Esophagus muscularis mucosa (tissue), 4 donors: ENCODE data around the gene PGAM2. TPM values are rescaled to one million over a fixed set of nuclear protein-coding genes. Genes with fewer than 3 reads are reported as not detected.

Source experiments
- DNase-seq: peaks from one replicate; pipeline ENCODE4 v3.0.0-alpha.2; 2017; ENCODE audit errors: extremely low spot score
- H3K27ac ChIP-seq, 4 donors: fragments of 200-600 bp; sonication (generic); replicated peaks in 1 of 4; 1 replicate in 3 of 4; 2 replicates in 1 of 4; pipeline ENCODE4 v1.5.1; 2016 to 2019; ENCODE audit warnings: mild to moderate bottlenecking in 1 of 4
- H3K27me3 ChIP-seq, 4 donors: fragments of 200-600 bp; sonication (generic); one replicate each; pipeline versions ENCODE4 v1.5.1 to v1.6.0; 2016 to 2019
- H3K36me3 ChIP-seq, 4 donors: fragments of 200-600 bp; sonication (generic); one replicate each; pipeline ENCODE4 v1.5.1; 2016 to 2019
- H3K4me1 ChIP-seq, 4 donors: fragments of 200-600 bp; sonication (generic); one replicate each; pipeline ENCODE4 v1.5.1; 2016 to 2019
- H3K4me3 ChIP-seq, 4 donors: fragments of 200-600 bp; sonication (generic); 1 replicate in 2 of 4; 2 replicates in 2 of 4; pipeline ENCODE4 v1.5.1; 2016 to 2019; ENCODE audit warnings: mild to moderate bottlenecking in 4 of 4, moderate library complexity in 1 of 4
- H3K9me3 ChIP-seq, 4 donors: fragments of 200-600 bp; sonication (generic); 1 replicate in 3 of 4; 2 replicates in 1 of 4; pipeline ENCODE4 v1.5.1; 2016 to 2019
- CTCF ChIP-seq, 3 experiments: fragments of 200-600 bp in 2 of 3; fragments of 450-650 bp in 1 of 3; sonication (generic) in 2 of 3; IDR thresholded peaks; one replicate each; pipeline ENCODE4 v1.5.1; 2017 to 2019; ENCODE audit warnings: antibody characterized with exemption in 3 of 3, mild to moderate bottlenecking in 2 of 3, moderate library complexity in 1 of 3
- EP300 ChIP-seq: sonication (generic); formaldehyde crosslinking; IDR thresholded peaks from one replicate; pipeline ENCODE4 v1.6.1; 2017; ENCODE audit warnings: antibody characterized with exemption
- POLR2A ChIP-seq: fragments of 450-650 bp; IDR thresholded peaks from one replicate; pipeline ENCODE4 v1.6.1; 2017; ENCODE audit warnings: antibody characterized with exemption, moderate library complexity, mild to moderate bottlenecking, low read depth
- POLR2AphosphoS5 ChIP-seq, 2 donors: sonication (generic); formaldehyde crosslinking; IDR thresholded peaks; one replicate each; pipeline ENCODE4 v1.6.1; 2017; ENCODE audit warnings: antibody characterized with exemption in 2 of 2
- WGBS: methylation state at CpG from one replicate; pipeline ENCODE4 v1.1.5; 2018; 5-methylcytosine and 5-hydroxymethylcytosine counted together
- intact Hi-C: fragments of 100-400 bp; cut with DNase I; formaldehyde crosslinking; loops from one replicate; pipeline ENCODE4 v1.15.1; 2023
- total RNA-seq, 4 donors: library from RNA; depleted of rRNA; stranded (reverse); fragments of >200 nt; gene quantifications; one replicate each; pipeline versions ENCODE4 v1.1.0 to v1.2.1, GENCODE V29; 2016

Gene PGAM2
- total RNA-seq, 4 donors from 2014 or later: 0.52 to 1.8 (median 0.66) TPM; not detected in 1

GRCh38 chr7:44102846-44103565 is 37.6 kb upstream of the PGAM2 start:
- Histone ChIP-seq H3K9me3 (no peaks in the 10 kb centered on the region), H3K27me3 (no peaks in the 10 kb centered on the region), H3K4me1 (peaks cover 27 to 72% (median 66%) of the 10 kb centered on the region in 4 donors), H3K27ac (peak overlapping the region; percentile 78 to 94 (median 90)), H3K36me3 (peaks cover 0 to 17% (median 6%) of the 10 kb centered on the region in 4 donors), H3K4me3 (no peak overlapping the region)
- DNase-seq: no peak
- TF ChIP-seq POLR2A (no peak), POLR2AphosphoS5 (IDR thresholded peaks at IDR 0.05) (no peak), EP300 (no peak), CTCF (IDR thresholded peaks at IDR 0.05) (no peak)
- WGBS: 80% methylated on average over 6 of the region's 8 CpGs
- intact Hi-C loops: no loop called here

DNA sequence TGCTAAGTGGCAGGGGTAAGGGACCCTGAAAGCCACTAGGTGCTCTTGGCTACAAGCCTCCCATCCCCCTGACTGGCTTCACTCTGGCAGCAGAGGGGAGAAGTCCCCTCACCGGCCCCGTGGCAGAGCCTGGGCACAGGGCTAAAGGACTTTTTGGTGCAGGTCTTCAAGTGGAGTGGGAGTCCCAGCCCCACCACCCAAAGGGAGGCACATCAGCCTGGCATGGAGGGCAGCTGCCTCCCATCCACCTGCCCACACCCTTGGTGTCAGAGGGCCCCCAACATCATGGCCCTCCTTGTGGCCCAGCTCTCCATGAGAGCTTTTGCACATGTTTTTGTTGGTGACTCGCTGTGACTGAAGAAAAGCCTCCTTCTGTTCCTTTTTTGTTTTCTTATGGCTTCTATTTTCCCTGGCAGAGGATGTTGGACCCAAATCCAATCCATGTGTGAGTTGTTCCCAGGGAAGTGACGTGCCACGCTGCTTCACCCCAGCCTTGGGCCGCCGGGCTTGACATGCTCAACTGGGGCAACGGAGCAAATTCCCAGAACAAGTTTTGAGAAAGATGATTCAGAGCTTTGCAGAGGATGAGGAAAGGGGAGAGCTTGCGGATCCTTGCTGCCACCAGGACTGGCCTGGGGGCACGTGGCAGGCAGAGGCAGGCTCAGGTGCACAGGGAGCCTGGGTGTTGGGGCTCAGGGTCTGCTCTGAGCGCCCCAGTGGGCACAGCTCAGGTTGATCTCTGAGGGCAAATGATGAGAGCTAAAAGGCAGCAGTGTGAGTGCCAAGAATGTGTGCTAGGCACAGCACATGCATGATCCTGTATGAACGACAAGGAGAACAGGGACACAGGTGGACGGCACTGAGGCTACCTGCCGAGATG is 36.8 kb upstream of the PGAM2 start:
- peak; percentile 14 to 55 for TF ChIP-seq POLR2AphosphoS5 (IDR thresholded peaks at IDR 0.05)
- no peak for TF ChIP-seq EP300
- TF ChIP-seq CTCF (IDR thresholded peaks at IDR 0.05): no peak
- H3K27me3 ChIP-seq: no peaks in the 10 kb centered on the region
- H3K9me3 ChIP-seq: no peaks in the 10 kb centered on the region
- WGBS: 87% methylated on average over 12 of the region's 14 CpGs
- peak overlapping the region; percentile 78 to 94 (median 90) for H3K27ac ChIP-seq
- intact Hi-C loops: no loop called here
- no peak overlapping the region for H3K4me3 ChIP-seq
- DNase-seq: no peak
- peaks cover 27 to 64% (median 58%) of the 10 kb centered on the region in 4 donors for H3K4me1 ChIP-seq
- peaks cover 0 to 9% (median 2%) of the 10 kb centered on the region in 4 donors for H3K36me3 ChIP-seq

DNA sequence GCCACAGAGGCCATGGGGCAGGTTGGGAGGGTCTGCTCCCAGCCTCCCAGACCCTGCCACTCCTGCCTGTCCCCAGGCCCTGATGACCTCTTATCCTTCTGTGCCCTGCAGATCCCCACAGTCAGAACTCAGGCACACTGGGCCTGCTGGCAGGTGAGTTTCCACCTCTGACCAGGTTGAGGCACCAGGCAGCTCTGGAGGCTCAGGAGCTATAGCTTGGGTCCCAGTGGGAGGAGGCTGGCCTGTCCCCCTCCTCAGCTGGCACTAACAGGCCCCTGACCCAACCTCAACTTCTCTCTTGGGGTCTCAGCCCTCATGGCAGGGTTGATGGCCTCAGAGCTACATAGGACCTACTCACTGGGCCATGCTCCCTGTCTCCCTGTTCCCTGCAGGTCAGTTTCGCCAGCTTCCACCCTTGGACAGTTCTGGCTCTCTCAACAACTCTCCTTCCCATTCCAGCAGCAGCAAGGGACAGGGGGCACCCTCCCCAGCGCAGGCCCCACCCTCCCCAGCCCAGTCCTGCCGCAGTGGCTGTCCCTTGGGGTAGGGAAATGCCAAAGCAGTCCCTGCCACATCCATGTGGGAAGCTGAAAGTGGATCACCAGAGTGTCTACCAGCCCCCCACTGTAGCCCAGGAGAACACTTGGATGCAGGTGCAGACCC is 36.1 kb upstream of the PGAM2 start:
- H3K4me1 ChIP-seq: peaks cover 23 to 56% (median 51%) of the 10 kb centered on the region in 4 donors
- intact Hi-C loops: no loop called here
- WGBS: 100% methylated on average over 1 of the region's 3 CpGs

More for the DNA sequence above, 36.1 kb upstream of the PGAM2 start:
- Histone ChIP-seq H3K36me3 (peaks cover 0 to 1% (median 0%) of the 10 kb centered on the region in 4 donors), H3K27me3 (no peaks in the 10 kb centered on the region), H3K27ac (peak overlapping the region; percentile 78 to 94 (median 90)), H3K4me3 (no peak overlapping the region), H3K9me3 (no peaks in the 10 kb centered on the region)
- no peak for DNase-seq
- TF ChIP-seq POLR2A: no peak
- no peak for TF ChIP-seq EP300
- no peak for TF ChIP-seq CTCF (IDR thresholded peaks at IDR 0.05)
